ENCODE measurements around the gene FBH1.

Gene FBH1

GRCh38 chr10:5947471-5948207, 57.6 kb downstream of the FBH1 start:
- Histone ChIP-seq H3K27ac (no peak overlapping the region), H3K9me3 (no peaks in the 10 kb centered on the region), H3K4me1 (ENCODE audit: control insufficient read depth in 1 of 2, insufficient read depth in 1 of 2, low read depth in 1 of 2, low read length in 1 of 2) (peaks cover 23 to 33% of the 10 kb centered on the region in 2 experiments), H3K27me3 (no peaks in the 10 kb centered on the region), H3K4me3 (ENCODE audit: low read depth in 1 of 2, low read length in 1 of 2) (no peak overlapping the region), H3K36me3 (no peaks in the 10 kb centered on the region)
- TF ChIP-seq CTCF (IDR thresholded peaks at IDR 0.05), result no peak

GRCh38 chr10:5948208-5948585, 58.2 kb downstream of the FBH1 start:
- no peaks in the 10 kb centered on the region for H3K36me3 ChIP-seq
- H3K9me3 ChIP-seq, result no peaks in the 10 kb centered on the region
- H3K4me1 ChIP-seq (ENCODE audit: control insufficient read depth in 1 of 2, insufficient read depth in 1 of 2, low read depth in 1 of 2, low read length in 1 of 2), result peaks cover 22 to 32% of the 10 kb centered on the region in 2 experiments
- H3K27me3 ChIP-seq, result no peaks in the 10 kb centered on the region
- H3K27ac ChIP-seq, result no peak overlapping the region
- TF ChIP-seq CTCF (IDR thresholded peaks at IDR 0.05), result no peak
- H3K4me3 ChIP-seq (ENCODE audit: low read depth in 1 of 2, low read length in 1 of 2), result no peak overlapping the region

- Histone ChIP-seq H3K4me1 (ENCODE audit: control insufficient read depth in 1 of 2, insufficient read depth in 1 of 2, low read depth in 1 of 2, low read length in 1 of 2) (peaks cover 22 to 32% of the 10 kb centered on the region in 2 experiments), H3K4me3 (ENCODE audit: low read depth in 1 of 2, low read length in 1 of 2) (no peak overlapping the region)
These were observed 59.1 kb downstream of the FBH1 start for GRCh38 chr10:5949009-5949759.

GRCh38 chr10:5951167-5951711, 61.2 kb downstream of the FBH1 start:
- Histone ChIP-seq H3K4me1 (ENCODE audit: control insufficient read depth in 1 of 2, insufficient read depth in 1 of 2, low read depth in 1 of 2, low read length in 1 of 2) (peaks cover 8 to 12% of the 10 kb centered on the region in 2 experiments), H3K4me3 (ENCODE audit: low read depth in 1 of 2, low read length in 1 of 2) (no peak overlapping the region), H3K9me3 (no peaks in the 10 kb centered on the region), H3K36me3 (no peaks in the 10 kb centered on the region), H3K27ac (no peak overlapping the region), H3K27me3 (no peaks in the 10 kb centered on the region)
- no peak for TF ChIP-seq CTCF (IDR thresholded peaks at IDR 0.05)

More at GRCh38 chr10:5949009-5949759, 59.1 kb downstream of the FBH1 start:
- no peak overlapping the region for H3K27ac ChIP-seq
- no peaks in the 10 kb centered on the region for H3K27me3 ChIP-seq
- no peaks in the 10 kb centered on the region for H3K9me3 ChIP-seq
- TF ChIP-seq CTCF (IDR thresholded peaks at IDR 0.05), result no peak
- no peaks in the 10 kb centered on the region for H3K36me3 ChIP-seq

- no peaks in the 10 kb centered on the region for H3K27me3 ChIP-seq
- peaks cover 7 to 10% of the 10 kb centered on the region in 2 experiments for H3K4me1 ChIP-seq (ENCODE audit: control insufficient read depth in 1 of 2, insufficient read depth in 1 of 2, low read depth in 1 of 2, low read length in 1 of 2)
- no peak overlapping the region for H3K4me3 ChIP-seq (ENCODE audit: low read depth in 1 of 2, low read length in 1 of 2)
- no peak for TF ChIP-seq CTCF (IDR thresholded peaks at IDR 0.05)
- no peaks in the 10 kb centered on the region for H3K9me3 ChIP-seq
- H3K36me3 ChIP-seq, result no peaks in the 10 kb centered on the region
- H3K27ac ChIP-seq, result no peak overlapping the region
These were observed 61.8 kb downstream of the FBH1 start for GRCh38 chr10:5951721-5952407.
